SK-N-SH treated with all-trans-retinoic acid at 6 μM for 48 hours (cell line): ENCODE measurements around the gene NEURL1.

Source experiments
- ATAC-seq: fragments of 200-7000 bp; cut with Tn5 transposase; 3 replicates; pipeline ENCODE4 v1.9.1; 2020; ENCODE audit warnings: mild to moderate bottlenecking, moderate library complexity
- ARNTL ChIP-seq: fragments of 450-650 bp; formaldehyde crosslinking; IDR thresholded peaks from 2 replicates; pipeline ENCODE4 v1.5.0; 2020; ENCODE audit warnings: low read depth, mild to moderate bottlenecking, moderate library complexity, borderline replicate concordance
- BACH2 ChIP-seq: fragments of 250-450 bp; sonication (Bioruptor Pico); IDR thresholded peaks from 2 replicates; pipeline ENCODE4 v1.9.0; 2021; ENCODE audit warnings: mild to moderate bottlenecking, borderline replicate concordance
- CREB5 ChIP-seq: fragments of 250-450 bp; sonication (Bioruptor Pico); IDR thresholded peaks from 2 replicates; pipeline ENCODE4 v1.5.1; 2020; ENCODE audit warnings: low read depth, mild to moderate bottlenecking, moderate library complexity
- ESRRG ChIP-seq: fragments of 250-450 bp; sonication (Bioruptor Pico); IDR thresholded peaks from 2 replicates; pipeline ENCODE4 v1.6.1; 2021; ENCODE audit warnings: mild to moderate bottlenecking
- GLIS3 ChIP-seq: fragments of 250-450 bp; sonication (Bioruptor Pico); IDR thresholded peaks from 2 replicates; pipeline ENCODE4 v1.5.0; 2020; ENCODE audit warnings: mild to moderate bottlenecking, moderate library complexity
- OSR1 ChIP-seq: fragments of 250-450 bp; sonication (Bioruptor Pico); IDR thresholded peaks from 2 replicates; pipeline ENCODE4 v1.8.0; 2022; ENCODE audit warnings: moderate library complexity, mild to moderate bottlenecking, inconsistent platforms
- PPARA ChIP-seq: fragments of 250-450 bp; sonication (Bioruptor Pico); IDR thresholded peaks from 2 replicates; pipeline ENCODE4 v1.5.0; 2020; ENCODE audit warnings: mild to moderate bottlenecking, borderline replicate concordance
- RARB ChIP-seq: fragments of 250-450 bp; sonication (Bioruptor Pico); IDR thresholded peaks from 2 replicates; pipeline ENCODE4 v1.8.0; 2021; ENCODE audit warnings: mild to moderate bottlenecking, moderate library complexity
- SNAI2 ChIP-seq: fragments of 250-450 bp; sonication (Bioruptor Pico); IDR thresholded peaks from 2 replicates; pipeline ENCODE4 v1.5.0; 2020; ENCODE audit warnings: mild to moderate bottlenecking, moderate library complexity
- TCF4 ChIP-seq: fragments of 250-450 bp; sonication (Bioruptor Pico); IDR thresholded peaks from 2 replicates; pipeline ENCODE4 v1.8.0; 2021; ENCODE audit warnings: mild to moderate bottlenecking, moderate library complexity, borderline replicate concordance
- TOX ChIP-seq: fragments of 250-450 bp; sonication (Bioruptor Pico); IDR thresholded peaks from 2 replicates; pipeline ENCODE4 v1.8.0; 2021; ENCODE audit warnings: mild to moderate bottlenecking, moderate library complexity, borderline replicate concordance
- ZFP3 ChIP-seq: fragments of 250-450 bp; sonication (Bioruptor Pico); IDR thresholded peaks from 2 replicates; pipeline ENCODE4 v1.5.0; 2020; ENCODE audit warnings: mild to moderate bottlenecking, moderate library complexity
- ZFP30 ChIP-seq: fragments of 450-650 bp; formaldehyde crosslinking; IDR thresholded peaks from 2 replicates; pipeline ENCODE4 v1.5.0; 2022; ENCODE audit warnings: mild to moderate bottlenecking, moderate library complexity
- ZNF565 ChIP-seq: fragments of 450-650 bp; formaldehyde crosslinking; conservative IDR thresholded peaks from 2 replicates; pipeline ENCODE4 v1.5.0; 2020; ENCODE audit warnings: low read depth, mild to moderate bottlenecking, moderate library complexity
- ZNF70 ChIP-seq: fragments of 450-650 bp; formaldehyde crosslinking; IDR thresholded peaks from 2 replicates; pipeline ENCODE4 v1.5.0; 2020; ENCODE audit warnings: mild to moderate bottlenecking, moderate library complexity
- ZNF8 ChIP-seq: fragments of 450-650 bp; formaldehyde crosslinking; IDR thresholded peaks from 2 replicates; pipeline ENCODE4 v1.5.0; 2020; ENCODE audit warnings: mild to moderate bottlenecking, moderate library complexity
- TF ChIP-seq, protein P1 (sequence below): fragments of 250-450 bp; sonication (Bioruptor Pico); IDR thresholded peaks from 2 replicates; pipeline ENCODE4 v1.8.0; 2020; ENCODE audit warnings: mild to moderate bottlenecking, moderate library complexity, borderline replicate concordance
- TF ChIP-seq, protein P2 (sequence below): fragments of 250-450 bp; sonication (Bioruptor Pico); IDR thresholded peaks from 2 replicates; pipeline ENCODE4 v1.5.1; 2021; ENCODE audit warnings: mild to moderate bottlenecking, moderate library complexity
- TF ChIP-seq, protein P3 (sequence below): fragments of 250-450 bp; sonication (Bioruptor Pico); IDR thresholded peaks from 2 replicates; pipeline ENCODE4 v1.8.0; 2021; ENCODE audit warnings: low read depth, mild to moderate bottlenecking, moderate library complexity, borderline replicate concordance
- TF ChIP-seq, protein P4 (sequence below): fragments of 250-450 bp; sonication (Bioruptor Pico); IDR thresholded peaks from 2 replicates; pipeline ENCODE4 v1.5.0; 2020; ENCODE audit warnings: mild to moderate bottlenecking, moderate library complexity

The NEURL1 gene

DNA sequence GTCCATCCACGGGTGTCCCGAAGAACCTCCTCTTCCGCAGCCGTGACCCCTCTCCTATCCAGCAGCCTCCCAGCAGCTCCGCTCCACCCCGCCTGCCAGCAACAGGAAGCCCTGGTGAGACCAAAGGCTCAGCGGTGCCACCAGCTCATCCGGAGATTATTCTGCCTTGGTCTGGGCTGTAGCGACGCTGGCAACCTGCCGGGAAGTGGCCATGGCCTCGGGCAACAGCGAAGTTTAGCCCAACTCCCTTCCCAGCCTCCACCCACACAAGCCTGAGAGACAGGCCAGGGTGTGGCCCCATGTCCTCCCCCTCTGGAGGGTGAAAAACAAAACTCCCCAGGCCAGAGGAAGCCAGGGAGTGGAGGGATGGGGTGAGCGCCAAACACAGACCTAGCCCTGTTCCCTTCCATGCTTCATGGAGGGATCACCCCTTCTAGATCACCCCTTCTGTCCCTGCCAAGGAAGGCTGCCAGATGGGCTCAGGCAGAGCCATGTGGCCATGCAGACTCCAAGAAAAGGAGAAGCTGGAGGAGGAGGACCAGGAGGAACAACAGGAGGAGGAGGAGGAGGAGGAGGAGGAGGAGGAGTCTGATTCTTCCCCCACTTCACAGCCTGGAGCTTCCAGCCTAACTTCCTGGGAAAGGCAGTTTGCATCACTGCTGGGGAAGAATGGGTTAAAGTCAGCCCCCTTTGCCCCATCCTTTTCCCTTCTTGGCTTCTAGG lies 42.3 kb upstream of the NEURL1 start:
- ATAC-seq, result peak; percentile 12
- TF ChIP-seq, protein P1, sequence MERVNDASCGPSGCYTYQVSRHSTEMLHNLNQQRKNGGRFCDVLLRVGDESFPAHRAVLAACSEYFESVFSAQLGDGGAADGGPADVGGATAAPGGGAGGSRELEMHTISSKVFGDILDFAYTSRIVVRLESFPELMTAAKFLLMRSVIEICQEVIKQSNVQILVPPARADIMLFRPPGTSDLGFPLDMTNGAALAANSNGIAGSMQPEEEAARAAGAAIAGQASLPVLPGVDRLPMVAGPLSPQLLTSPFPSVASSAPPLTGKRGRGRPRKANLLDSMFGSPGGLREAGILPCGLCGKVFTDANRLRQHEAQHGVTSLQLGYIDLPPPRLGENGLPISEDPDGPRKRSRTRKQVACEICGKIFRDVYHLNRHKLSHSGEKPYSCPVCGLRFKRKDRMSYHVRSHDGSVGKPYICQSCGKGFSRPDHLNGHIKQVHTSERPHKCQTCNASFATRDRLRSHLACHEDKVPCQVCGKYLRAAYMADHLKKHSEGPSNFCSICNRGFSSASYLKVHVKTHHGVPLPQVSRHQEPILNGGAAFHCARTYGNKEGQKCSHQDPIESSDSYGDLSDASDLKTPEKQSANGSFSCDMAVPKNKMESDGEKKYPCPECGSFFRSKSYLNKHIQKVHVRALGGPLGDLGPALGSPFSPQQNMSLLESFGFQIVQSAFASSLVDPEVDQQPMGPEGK (CRISPR knock-in tag), result no peak
- TF ChIP-seq ZNF8 (no peak), TCF4 (CRISPR knock-in tag) (no peak), ZFP3 (no peak), TOX (CRISPR knock-in tag) (no peak), CREB5 (no peak), ZNF70 (CRISPR knock-in tag) (no peak), ESRRG (CRISPR knock-in tag) (no peak), OSR1 (CRISPR knock-in tag) (no peak), ARNTL (CRISPR knock-in tag) (no peak), GLIS3 (CRISPR knock-in tag) (no peak), SNAI2 (no peak), PPARA (no peak), RARB (CRISPR knock-in tag) (no peak), BACH2 (CRISPR knock-in tag) (no peak), ZNF565 (CRISPR knock-in tag) (no peak), ZFP30 (no peak)
- TF ChIP-seq, protein P2, sequence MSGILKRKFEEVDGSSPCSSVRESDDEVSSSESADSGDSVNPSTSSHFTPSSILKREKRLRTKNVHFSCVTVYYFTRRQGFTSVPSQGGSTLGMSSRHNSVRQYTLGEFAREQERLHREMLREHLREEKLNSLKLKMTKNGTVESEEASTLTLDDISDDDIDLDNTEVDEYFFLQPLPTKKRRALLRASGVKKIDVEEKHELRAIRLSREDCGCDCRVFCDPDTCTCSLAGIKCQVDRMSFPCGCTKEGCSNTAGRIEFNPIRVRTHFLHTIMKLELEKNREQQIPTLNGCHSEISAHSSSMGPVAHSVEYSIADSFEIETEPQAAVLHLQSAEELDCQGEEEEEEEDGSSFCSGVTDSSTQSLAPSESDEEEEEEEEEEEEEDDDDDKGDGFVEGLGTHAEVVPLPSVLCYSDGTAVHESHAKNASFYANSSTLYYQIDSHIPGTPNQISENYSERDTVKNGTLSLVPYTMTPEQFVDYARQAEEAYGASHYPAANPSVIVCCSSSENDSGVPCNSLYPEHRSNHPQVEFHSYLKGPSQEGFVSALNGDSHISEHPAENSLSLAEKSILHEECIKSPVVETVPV (CRISPR knock-in tag), result no peak
- TF ChIP-seq, protein P3, sequence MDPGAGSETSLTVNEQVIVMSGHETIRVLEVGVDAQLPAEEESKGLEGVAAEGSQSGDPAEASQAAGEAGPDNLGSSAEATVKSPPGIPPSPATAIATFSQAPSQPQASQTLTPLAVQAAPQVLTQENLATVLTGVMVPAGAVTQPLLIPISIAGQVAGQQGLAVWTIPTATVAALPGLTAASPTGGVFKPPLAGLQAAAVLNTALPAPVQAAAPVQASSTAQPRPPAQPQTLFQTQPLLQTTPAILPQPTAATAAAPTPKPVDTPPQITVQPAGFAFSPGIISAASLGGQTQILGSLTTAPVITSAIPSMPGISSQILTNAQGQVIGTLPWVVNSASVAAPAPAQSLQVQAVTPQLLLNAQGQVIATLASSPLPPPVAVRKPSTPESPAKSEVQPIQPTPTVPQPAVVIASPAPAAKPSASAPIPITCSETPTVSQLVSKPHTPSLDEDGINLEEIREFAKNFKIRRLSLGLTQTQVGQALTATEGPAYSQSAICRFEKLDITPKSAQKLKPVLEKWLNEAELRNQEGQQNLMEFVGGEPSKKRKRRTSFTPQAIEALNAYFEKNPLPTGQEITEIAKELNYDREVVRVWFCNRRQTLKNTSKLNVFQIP (CRISPR knock-in tag), result no peak
- TF ChIP-seq, protein P4, sequence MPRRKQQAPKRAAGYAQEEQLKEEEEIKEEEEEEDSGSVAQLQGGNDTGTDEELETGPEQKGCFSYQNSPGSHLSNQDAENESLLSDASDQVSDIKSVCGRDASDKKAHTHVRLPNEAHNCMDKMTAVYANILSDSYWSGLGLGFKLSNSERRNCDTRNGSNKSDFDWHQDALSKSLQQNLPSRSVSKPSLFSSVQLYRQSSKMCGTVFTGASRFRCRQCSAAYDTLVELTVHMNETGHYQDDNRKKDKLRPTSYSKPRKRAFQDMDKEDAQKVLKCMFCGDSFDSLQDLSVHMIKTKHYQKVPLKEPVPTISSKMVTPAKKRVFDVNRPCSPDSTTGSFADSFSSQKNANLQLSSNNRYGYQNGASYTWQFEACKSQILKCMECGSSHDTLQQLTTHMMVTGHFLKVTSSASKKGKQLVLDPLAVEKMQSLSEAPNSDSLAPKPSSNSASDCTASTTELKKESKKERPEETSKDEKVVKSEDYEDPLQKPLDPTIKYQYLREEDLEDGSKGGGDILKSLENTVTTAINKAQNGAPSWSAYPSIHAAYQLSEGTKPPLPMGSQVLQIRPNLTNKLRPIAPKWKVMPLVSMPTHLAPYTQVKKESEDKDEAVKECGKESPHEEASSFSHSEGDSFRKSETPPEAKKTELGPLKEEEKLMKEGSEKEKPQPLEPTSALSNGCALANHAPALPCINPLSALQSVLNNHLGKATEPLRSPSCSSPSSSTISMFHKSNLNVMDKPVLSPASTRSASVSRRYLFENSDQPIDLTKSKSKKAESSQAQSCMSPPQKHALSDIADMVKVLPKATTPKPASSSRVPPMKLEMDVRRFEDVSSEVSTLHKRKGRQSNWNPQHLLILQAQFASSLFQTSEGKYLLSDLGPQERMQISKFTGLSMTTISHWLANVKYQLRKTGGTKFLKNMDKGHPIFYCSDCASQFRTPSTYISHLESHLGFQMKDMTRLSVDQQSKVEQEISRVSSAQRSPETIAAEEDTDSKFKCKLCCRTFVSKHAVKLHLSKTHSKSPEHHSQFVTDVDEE (CRISPR knock-in tag), result no peak

- TF ChIP-seq SNAI2 (no peak), TCF4 (CRISPR knock-in tag) (peak; percentile 11; the same call in 1 of the 2 replicates)
Observed at GRCh38 chr10:103451831-103452505, 41.5 kb upstream of the NEURL1 start, which contains the start of gene CALHM2. TSS of gene CALHM2 (minus strand) at chr10:103452370. CDS start at chr10:103449941, 2,429 bp downstream.

More at GRCh38 chr10:103451831-103452505, 41.5 kb upstream of the NEURL1 start, which contains the start of gene CALHM2:
- ATAC-seq, result peak; percentile 5; the same call in 2 of the 3 replicates
